Kidney (tissue), 22 donors: Measurements from ENCODE around the gene NR2F1-AS1. TPM values are rescaled to one million over a fixed set of nuclear protein-coding genes. Genes with fewer than 3 reads are reported as not detected.

Experiments
- DNase-seq, 5 donors: peaks; one replicate each; pipeline ENCODE4 v3.0.0-alpha.2; 2013 to 2020
- FAIRE-seq: peaks from 2 replicates; lab custom pipeline; 2012; peaks lifted over from hg19 to GRCh38; lab: Jason Lieb, UNC
- H3K27ac ChIP-seq, 2 donors: one replicate each; pipeline ENCODE4 v1.7.0; 2013; ENCODE audit warnings: low read depth in 2 of 2, low read length in 2 of 2, inconsistent platforms in 1 of 2
- H3K27me3 ChIP-seq: one replicate; pipeline ENCODE4 v1.7.1; 2013; ENCODE audit warnings: low read length, inconsistent platforms; ENCODE audit not compliant: control insufficient read depth, insufficient read depth
- H3K36me3 ChIP-seq, 3 donors: one replicate each; pipeline versions ENCODE4 v1.7.0 to v1.7.1; 2013; ENCODE audit warnings: low read length in 3 of 3, control low read depth in 1 of 3, inconsistent platforms in 1 of 3; ENCODE audit not compliant: insufficient read depth in 3 of 3, control insufficient read depth in 2 of 3
- H3K4me1 ChIP-seq, 3 donors: one replicate each; pipeline versions ENCODE4 v1.7.0 to v1.7.1; 2013; ENCODE audit warnings: low read length in 3 of 3, inconsistent platforms in 1 of 3, low read depth in 1 of 3; ENCODE audit not compliant: control insufficient read depth in 2 of 3, insufficient read depth in 2 of 3
- H3K4me3 ChIP-seq, 3 donors: one replicate each; pipeline versions ENCODE4 v1.7.0 to v1.8.1; 2013; ENCODE audit warnings: low read length in 3 of 3, control low read depth in 1 of 3, inconsistent platforms in 1 of 3
- H3K9ac ChIP-seq, 3 donors: one replicate each; pipeline versions ENCODE4 v1.7.0 to v1.7.1; 2013; ENCODE audit warnings: low read length in 3 of 3, control low read depth in 1 of 3, inconsistent platforms in 1 of 3
- H3K9me3 ChIP-seq, 3 donors: one replicate each; pipeline versions ENCODE4 v1.7.0 to v1.7.1; 2013; ENCODE audit warnings: low read length in 3 of 3, control low read depth in 1 of 3, inconsistent platforms in 1 of 3; ENCODE audit not compliant: control insufficient read depth in 2 of 3, insufficient read depth in 1 of 3
- intact Hi-C: fragments of 100-400 bp; cut with DNase I; formaldehyde crosslinking; loops from one replicate; pipeline ENCODE4 v1.11.1; 2022
- long read RNA-seq, 10 donors: library from polyadenylated mRNA in 1 of 10; unstranded in 1 of 10; transcript quantifications; one replicate each; pipeline ENCODE4 v2.0.0 and lab custom pipeline, GENCODE V29; 2021 to 2026
- polyA plus RNA-seq: library from polyadenylated mRNA; stranded (reverse); fragments of 350-450 nt; fragmentation: Illumina TruSeq; extraction: RNeasy Lipid Tissue Mini Kit (QIAGEN cat#74804); gene quantifications from one replicate; pipeline ENCODE4 v1.2.3, GENCODE V29; 2014; ENCODE audit warnings: low read depth, low replicate concordance; ENCODE audit not compliant: insufficient read depth
- total RNA-seq: library from RNA; stranded (reverse); fragmentation: NEBNext Ultra II Directional; extraction: Animal tissue kit (Norgen Biotek cat#: 25700); gene quantifications from one replicate; pipeline ENCODE4 v1.2.1, GENCODE V29; 2021
- TF ChIP-seq, protein P1 (sequence below): IDR thresholded peaks from 3 replicates; pipeline ENCODE4 v1.5.1; 2012; ENCODE audit warnings: mild to moderate bottlenecking, moderate library complexity, borderline replicate concordance; ENCODE audit not compliant: insufficient read depth; ENCODE audit errors: extremely low read depth
- donor health status: control.
- donor health status: control.
- donor health status: control.
- donor health status: control.
- donor health status: control.
- donor health status: DM: yes; HTN: yes; CAD: no.
- donor health status: Normal renal cell carcinoma (clear cell type).

NR2F1-AS1 gene
- total RNA-seq (13.0 TPM), polyA plus RNA-seq (16.0 TPM)
- long read RNA-seq, donor 1, partial matches to known transcripts = 164 of 167 reads
- long read RNA-seq, donor 1, other reads (novel, unspliced or antisense) = 0 of 167 reads
- long read RNA-seq, donor 2, partial matches to known transcripts = 60 of 116 reads
- long read RNA-seq, donor 2, other reads (novel, unspliced or antisense) = 52 of 116 reads
- long read RNA-seq, donor 3, partial matches to known transcripts = 465 of 468 reads
- long read RNA-seq, donor 3, other reads (novel, unspliced or antisense) = 0 of 468 reads
- long read RNA-seq, donor 4 = 0 reads
- long read RNA-seq, donor 5, partial matches to known transcripts = 65 of 65 reads
- long read RNA-seq, donor 5, other reads (novel, unspliced or antisense) = 0 of 65 reads
- long read RNA-seq, donor 6, partial matches to known transcripts = 0 of 10 reads
- long read RNA-seq, donor 6, other reads (novel, unspliced or antisense) = 6 of 10 reads
- long read RNA-seq, donor 7, partial matches to known transcripts = 1 of 8 reads
- long read RNA-seq, donor 7, other reads (novel, unspliced or antisense) = 5 of 8 reads
- long read RNA-seq, donor 8, partial matches to known transcripts = 149 of 149 reads
- long read RNA-seq, donor 8, other reads (novel, unspliced or antisense) = 0 of 149 reads
- long read RNA-seq, donor 9, partial matches to known transcripts = 66 of 66 reads
- long read RNA-seq, donor 9, other reads (novel, unspliced or antisense) = 0 of 66 reads
- long read RNA-seq, donor 10, partial matches to known transcripts = 129 of 137 reads
- long read RNA-seq, donor 10, other reads (novel, unspliced or antisense) = 7 of 137 reads

DNA sequence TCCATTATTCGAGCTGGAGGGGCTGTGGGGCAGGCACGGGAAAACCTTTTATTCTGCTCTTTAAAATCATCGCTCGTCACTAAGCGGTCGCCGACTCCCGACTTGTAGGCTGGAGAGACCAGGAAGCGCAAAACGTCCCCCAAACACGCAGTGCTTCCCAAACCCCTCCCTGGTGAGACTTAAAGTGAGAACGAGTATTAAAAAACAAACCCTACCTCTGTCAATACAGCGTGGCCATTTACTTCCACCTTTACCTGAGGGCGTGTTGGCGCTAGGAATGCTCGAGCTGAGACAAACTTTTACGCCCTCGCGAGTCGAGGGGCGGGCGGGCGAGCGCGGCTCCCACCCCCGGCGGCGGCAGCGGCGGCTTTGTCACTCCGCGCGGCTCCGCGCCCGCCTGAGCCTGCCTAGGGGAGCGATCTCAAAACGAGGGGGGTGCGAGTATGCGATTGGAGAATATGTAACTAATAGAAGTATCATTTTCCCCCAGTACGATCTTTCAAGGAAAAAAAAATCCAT, at the start of gene NR2F1-AS1:
NR2F1-AS1 (minus strand) TSS at position 293 of the 519 bp plus-strand sequence.
- H3K4me1 ChIP-seq = peaks cover 0 to 8% (median 7%) of the 10 kb centered on the region in 3 donors
- no peaks in the 10 kb centered on the region for H3K27me3 ChIP-seq
- intact Hi-C loops = no loop called here
- TF ChIP-seq, protein P1, sequence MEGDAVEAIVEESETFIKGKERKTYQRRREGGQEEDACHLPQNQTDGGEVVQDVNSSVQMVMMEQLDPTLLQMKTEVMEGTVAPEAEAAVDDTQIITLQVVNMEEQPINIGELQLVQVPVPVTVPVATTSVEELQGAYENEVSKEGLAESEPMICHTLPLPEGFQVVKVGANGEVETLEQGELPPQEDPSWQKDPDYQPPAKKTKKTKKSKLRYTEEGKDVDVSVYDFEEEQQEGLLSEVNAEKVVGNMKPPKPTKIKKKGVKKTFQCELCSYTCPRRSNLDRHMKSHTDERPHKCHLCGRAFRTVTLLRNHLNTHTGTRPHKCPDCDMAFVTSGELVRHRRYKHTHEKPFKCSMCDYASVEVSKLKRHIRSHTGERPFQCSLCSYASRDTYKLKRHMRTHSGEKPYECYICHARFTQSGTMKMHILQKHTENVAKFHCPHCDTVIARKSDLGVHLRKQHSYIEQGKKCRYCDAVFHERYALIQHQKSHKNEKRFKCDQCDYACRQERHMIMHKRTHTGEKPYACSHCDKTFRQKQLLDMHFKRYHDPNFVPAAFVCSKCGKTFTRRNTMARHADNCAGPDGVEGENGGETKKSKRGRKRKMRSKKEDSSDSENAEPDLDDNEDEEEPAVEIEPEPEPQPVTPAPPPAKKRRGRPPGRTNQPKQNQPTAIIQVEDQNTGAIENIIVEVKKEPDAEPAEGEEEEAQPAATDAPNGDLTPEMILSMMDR = no peak
- peak within 1 kb of the TSS; percentile 85 to 98 (median 88) for H3K4me3 ChIP-seq
- H3K9me3 ChIP-seq = no peaks in the 10 kb centered on the region
- peak in 2 of 5 donors; percentile 59 to 77 for DNase-seq
- peak within 1 kb of the TSS; percentile 95 for H3K27ac ChIP-seq
- no peak for FAIRE-seq
- peaks cover 0 to 2% (median 0%) of the 10 kb centered on the region in 3 donors for H3K36me3 ChIP-seq
- peak within 1 kb of the TSS; percentile 94 to 97 (median 95) for H3K9ac ChIP-seq

DNA sequence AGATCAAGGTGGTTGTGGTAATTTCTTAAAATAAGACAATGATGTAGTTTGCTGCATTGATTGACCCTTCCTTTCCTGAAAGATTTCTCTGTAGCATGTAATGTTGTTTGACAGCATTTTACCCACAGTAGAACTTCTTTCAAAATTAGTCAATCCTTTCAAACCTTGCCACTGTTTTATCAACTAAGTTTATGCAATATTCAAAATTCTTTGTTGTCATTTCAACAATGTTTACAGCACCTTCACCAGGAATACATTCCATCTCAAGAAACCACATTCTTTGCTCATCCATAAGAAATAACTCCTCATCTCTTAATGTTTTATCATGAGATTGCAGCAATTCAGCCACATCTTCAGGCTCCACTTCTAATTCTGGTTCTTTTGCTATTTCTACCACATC, 45.8 kb upstream of the NR2F1-AS1 start:
- Histone ChIP-seq H3K4me3 (no peak overlapping the region), H3K27ac (no peak overlapping the region), H3K9me3 (no peaks in the 10 kb centered on the region), H3K27me3 (no peaks in the 10 kb centered on the region), H3K4me1 (no peaks in the 10 kb centered on the region), H3K9ac (no peak overlapping the region), H3K36me3 (no peaks in the 10 kb centered on the region)
- TF ChIP-seq, protein P1 = no peak
- DNase-seq = no peak
- intact Hi-C loops = no loop called here
- FAIRE-seq = no peak

DNA sequence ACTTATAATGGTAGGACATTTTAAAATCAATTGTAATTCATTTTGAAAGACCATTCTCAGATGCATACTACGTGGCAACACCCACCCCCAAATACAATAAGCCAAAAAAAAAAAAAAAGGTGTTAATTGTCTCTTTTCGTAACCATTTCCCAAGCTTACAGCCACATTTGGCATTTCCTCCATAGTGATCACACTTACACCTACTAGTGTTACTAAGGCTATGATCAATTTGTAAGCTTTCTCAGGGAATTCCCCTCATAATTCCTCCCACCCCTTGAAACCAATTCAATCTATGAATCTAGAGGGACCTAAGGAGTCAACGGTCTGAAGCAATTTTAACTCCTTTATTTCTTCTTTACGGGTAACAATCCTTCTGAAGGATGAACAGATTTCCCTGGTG, 42.1 kb upstream of the NR2F1-AS1 start:
- TF ChIP-seq, protein P1 = no peak
- no peaks in the 10 kb centered on the region for H3K36me3 ChIP-seq
- H3K27me3 ChIP-seq = no peaks in the 10 kb centered on the region
- no peak for FAIRE-seq
- no peak overlapping the region for H3K9ac ChIP-seq
- H3K4me1 ChIP-seq = peaks cover 0 to 5% (median 0%) of the 10 kb centered on the region in 3 donors
- intact Hi-C loops = no loop called here
- no peaks in the 10 kb centered on the region for H3K9me3 ChIP-seq
- H3K4me3 ChIP-seq = no peak overlapping the region
- DNase-seq = no peak
- H3K27ac ChIP-seq = no peak overlapping the region
